T-helper 2 cell (primary cell): ENCODE results near the gene CDCA4.
A peak's percentile ranks its signal among the peaks of the same experiment; 100 is the strongest.

Experiments used
- DNase-seq, 5 experiments: peaks; one replicate each; pipeline versions ENCODE4 v3.0.0 to v3.0.0-alpha.2; 2012 to 2022

The CDCA4 gene

DNA sequence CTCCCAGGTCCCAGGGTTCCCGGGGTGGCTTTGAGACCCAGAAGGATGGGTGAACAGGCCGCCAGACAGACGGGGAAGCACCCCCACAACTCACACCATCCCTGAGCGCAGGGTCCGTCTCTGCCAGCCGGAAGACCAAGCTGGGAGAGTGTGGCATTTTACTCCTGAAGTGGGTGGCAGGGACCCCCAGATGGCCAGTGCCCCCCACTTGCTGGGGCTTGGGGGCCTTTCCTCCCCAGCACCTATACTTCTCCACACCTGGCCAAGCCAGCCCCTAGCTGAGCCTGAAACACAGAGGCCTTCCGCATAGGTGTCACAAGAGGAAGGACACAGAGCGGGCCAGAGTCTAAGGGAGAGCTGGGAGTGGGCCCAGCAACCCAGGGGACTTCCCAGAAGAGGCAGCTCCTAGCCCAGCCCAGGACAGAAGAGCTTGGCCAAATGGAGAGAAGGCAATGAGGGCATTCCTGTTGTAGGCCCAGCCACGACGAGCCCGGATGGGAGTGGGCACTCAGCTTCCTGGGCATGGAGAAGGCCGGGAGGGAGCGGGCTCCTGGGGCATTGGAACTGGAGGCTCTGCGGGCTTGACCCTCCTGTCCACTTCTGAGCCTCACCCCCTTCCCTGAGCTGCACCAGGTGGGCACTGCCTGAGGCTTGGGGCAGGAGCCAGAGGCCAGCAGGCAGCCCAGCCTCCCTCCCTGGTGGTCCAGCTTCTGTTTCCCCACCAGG lies 46.1 kb downstream of the CDCA4 start:
- peak in 1 of 5 experiments; percentile 3 for DNase-seq

DNA sequence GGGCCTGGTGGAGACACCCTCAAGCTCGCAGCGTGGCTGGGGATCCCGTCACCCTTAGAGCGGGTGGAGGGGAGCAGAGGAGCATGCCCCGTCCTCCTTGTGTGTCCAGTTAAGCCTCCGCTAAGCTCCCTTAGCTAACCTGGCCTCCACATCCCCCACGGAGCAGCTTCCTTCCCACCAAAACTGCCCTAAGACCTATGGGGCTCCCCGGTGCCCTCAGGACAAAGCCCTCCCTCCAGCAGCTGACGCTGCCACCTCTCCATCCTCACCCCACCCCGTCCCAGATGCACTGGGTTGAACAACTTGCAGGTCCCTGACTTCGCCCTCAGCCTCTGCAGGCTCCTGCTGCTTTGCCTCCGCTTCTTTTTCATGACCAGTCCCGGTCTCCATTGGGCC lies 46.7 kb downstream of the CDCA4 start:
- no peak for DNase-seq

DNA sequence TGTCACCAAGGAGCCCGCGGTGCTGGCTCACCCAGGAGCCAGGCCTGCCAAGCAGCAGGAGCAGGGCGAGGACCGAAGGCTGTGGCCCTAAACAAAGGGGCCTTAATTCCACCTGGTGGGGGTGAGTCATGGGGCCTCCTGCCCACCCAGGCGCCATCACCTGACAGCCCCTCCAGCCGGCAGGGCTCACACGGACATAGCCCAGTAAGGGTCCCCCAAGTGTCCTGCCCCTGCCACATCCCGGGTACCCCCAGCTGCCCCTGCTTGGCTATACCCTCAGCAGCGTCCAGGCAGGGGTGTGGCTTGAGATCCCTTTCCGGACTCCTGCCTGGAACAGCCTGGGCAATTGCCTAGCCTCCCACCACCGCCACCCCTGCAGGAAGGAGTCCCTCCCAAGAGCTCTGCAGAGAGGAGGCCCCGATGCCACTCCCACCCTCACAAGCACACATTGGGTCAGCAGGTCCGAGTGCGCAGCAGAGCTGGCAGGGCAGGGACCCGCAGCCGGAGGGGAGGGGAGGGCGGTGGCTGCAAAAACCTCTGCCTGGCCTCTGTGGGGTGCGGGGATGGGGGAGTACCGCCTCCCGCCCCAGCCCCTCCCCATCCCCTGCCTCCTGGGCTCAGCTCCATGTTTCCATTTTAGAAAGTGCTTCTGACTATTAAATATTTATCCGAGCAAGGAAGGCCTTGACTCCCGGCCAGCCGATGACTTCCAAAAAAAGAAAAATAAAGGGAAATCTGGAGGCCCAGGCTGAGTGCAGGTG lies 47.3 kb downstream of the CDCA4 start:
- no peak for DNase-seq

GRCh38 chr14:104973135-104973384 lies 47.8 kb downstream of the CDCA4 start:
- DNase-seq = no peak

DNA sequence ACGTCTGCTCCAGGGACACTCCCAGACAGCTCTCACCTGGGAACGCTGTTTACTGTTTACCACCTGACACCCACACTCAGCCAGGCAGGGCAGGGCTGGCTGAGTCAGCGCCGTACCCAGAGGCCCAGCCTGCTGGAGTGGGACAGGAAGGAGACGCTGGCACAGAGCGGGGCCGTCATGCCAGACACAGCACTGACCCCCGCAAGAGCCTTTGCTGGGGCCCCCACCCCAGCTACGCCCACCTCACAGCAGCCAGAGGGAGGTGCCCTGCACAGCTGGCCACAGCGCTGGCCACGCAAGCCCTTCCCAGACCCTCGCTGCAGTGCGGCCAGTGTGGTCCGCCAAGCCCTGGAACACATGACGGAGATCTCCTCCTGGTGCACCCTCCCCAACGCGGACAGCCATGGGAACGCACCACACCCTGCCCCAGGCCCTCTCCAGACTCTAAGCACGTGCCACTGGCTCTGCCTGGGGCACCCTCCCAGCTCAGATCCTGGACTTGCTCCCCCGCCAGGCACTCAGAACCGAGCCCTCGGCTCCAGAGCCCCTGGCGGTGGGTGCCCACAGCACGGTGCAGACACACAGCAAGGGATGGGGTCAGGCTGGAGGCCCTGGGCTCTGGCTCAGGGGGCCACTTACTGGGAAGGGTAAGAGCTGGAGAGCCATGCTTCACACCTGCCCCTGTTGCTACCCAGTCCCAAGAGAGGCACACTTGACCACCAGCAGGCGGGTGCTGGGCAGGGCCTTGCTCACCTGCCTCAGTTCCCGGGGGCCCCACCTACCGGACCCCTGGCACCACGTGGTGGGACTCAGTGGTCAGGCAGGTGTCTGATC lies 48.4 kb downstream of the CDCA4 start:
- no peak for DNase-seq

- no peak for DNase-seq
These were observed 49.2 kb downstream of the CDCA4 start for GRCh38 chr14:104971447-104972240.

DNA sequence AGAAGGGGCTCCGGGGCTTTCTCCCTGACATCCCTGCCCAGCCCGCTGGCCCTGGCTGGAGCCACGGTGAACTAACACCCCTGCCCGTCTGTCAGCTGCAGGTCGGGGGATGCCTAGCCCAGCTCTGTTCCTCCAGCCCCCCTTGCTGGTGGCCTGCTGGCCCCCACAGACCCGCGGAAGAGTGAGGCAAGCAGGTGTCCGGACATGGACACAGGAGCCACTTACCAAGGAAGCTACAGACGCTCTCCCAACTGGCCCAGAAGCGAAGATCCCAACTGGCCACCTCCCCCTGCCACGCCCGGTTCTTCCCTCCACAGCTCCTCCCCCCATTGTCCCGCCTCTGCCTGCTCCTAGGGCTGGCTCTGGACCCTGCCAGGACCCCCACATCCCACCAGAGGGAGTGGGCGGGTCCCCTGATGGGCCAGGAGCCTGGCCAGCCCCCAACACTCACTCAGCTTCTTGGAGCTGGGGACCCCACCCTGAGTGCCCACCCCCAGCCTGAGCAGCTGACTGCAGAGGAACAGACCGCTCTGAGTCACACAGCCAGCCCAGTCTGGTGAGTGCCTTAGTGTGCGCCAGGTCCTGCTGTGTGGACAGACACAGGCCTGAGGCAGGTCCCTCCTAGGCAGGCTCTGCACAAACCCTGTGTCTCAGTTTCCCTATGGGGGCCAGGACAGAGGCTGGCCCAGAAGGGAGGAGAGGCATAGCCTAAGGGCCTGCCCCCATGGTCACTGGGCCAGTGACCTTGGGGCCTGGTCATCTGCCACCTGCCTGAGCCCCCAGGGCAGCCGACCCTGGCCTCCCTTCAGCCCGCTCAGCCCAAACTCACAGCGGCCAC lies 50.4 kb downstream of the CDCA4 start:
- no peak for DNase-seq

DNA sequence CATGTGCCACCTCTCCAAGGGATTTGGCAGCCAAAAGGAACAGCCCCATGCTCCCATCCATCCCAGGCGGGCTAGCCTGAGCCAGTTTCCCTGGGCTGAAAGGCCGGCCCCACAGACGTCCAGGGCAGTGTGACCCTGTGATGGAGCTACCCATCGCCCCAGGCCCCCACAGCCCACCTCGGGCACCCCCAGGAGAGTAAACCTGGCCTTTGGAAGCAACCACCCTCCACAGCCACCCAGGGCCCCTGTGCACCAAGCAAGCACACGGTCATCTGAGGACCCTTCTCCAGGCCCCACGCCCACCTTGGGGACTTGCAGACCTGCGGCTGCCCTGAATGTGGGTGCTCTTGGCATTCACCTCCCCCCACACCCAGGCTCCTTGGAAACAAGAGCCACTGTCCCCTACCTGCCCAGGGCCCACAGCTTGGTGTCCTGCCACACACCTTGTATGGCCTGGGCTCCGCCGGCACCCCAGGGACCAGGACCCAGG lies 51.1 kb downstream of the CDCA4 start:
- no peak for DNase-seq

DNA sequence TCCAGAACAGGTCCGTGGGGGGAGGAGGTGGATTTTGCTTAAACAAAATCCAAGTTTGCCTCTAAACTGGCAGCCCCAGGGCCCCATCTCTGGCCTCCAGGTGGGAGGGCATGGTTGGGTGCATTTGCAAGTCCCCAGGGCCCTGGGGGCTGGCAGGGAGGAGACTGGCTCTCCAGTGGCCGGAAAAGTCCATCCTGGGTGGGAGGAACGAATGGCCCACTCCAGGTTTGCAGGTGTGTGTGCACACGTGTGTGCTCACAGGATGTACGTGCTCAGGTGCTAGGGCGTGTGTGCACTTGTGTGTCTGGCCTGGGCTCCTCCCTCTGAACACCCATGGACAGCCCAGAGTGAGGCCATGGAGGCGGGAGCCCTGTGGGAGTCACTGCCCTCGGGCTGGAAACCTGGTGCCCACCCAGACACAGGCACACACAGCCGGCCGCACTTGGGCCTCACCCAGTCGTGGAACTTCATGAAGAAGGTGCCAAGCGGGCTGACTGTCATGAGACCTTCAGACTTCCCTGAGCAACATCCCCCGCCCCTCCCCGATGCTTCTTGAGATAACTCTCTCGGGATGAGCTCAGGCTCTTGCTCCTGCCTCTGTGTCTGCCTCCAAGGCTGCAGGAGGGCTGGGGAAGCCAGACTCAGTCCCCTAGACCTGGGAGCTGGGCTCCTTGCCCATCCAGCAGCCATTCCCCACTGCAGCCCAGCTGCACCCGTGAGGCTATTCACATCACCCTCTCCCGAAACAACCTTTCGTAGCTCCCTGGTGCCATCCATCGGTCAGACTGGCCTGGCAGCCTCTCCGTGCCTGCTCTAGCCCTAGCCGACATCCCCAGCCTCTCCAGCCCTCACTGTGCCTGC lies 52.1 kb downstream of the CDCA4 start:
- no peak for DNase-seq

GRCh38 chr14:104968153-104968527 lies 52.7 kb downstream of the CDCA4 start:
- DNase-seq = no peak

DNA sequence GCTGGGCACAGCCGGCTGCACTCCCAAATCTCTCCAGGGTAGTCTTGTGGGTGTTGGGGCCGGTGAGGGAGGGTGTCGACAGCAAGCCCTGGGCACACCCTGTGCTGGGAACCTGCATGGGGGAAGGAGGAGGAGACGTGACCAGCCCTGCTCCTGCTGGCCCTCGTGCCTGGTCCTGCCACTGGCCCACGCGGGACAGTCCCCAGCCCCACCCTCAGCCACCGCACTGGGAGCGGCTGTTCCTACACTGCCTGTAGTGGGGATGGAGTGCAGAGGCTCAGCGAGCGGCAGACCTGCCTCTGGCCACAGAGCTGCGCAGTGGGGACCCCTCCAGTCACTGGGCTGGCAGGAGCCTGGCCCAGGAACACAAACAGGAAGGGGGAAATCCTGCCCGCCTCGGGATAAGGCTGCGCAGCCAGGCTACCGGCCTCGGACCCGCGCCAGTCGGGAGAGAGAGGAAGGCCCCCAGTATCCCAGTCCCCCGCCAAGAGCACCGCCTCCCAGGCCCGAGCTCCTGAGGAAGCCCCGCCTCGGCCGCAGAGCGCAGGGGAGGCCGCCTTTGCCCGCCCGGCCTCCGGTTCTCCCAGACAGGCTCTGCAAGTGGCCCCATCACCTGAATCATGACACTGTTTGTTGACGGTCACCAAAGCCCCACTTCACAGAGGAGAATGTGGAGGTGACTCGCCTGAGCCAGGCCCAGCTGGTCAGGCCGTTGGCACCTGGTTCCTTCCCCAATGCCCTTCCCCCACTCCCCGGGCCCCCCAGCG lies 53.3 kb downstream of the CDCA4 start:
- no peak for DNase-seq

DNA sequence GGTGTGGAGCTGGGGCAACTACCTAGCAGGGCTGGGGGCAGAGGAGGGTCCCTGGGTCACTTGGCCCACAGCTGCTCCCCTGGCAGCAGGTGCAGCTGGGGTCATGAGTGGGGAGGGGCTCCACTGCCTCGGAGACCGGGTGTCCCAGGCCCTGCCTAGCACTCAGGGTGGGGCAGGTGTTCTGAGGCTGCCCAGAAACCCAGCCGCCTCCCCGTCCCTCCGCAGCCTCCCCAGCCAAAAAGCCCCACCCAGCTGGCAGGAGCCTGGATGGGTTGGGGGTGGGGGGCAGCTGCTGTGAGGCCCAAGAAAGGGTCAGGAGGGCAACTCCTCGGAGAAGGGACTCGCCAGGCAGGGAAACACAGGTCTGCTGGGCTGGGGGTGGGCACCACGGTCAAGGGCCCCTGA lies 53.9 kb downstream of the CDCA4 start:
- DNase-seq = no peak

- DNase-seq = no peak
These were observed 54.5 kb downstream of the CDCA4 start for GRCh38 chr14:104966261-104966865.

GRCh38 chr14:104965561-104966231 lies 55.2 kb downstream of the CDCA4 start:
- DNase-seq = no peak

DNA sequence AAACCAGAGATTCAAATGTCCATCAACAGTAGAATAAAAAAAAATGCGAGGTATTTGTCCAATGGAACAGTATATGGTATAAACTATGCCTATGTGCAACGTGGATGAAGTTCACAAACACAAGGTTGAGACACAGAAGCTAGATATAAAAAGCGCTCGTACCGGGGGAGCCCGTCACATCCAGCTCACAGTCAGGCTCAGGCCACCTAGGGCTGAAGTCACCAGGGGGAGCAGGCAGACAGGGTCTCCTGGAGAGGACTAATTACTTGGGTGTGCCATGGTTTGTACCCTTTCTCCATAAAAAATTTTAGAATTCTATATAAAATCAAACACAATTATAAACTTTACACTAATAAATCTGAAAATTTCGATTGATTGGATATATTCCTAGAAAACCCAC lies 56.3 kb downstream of the CDCA4 start:
- no peak for DNase-seq
